A673 (cell line): Measurements from ENCODE around the gene TTLL11. TPM values are rescaled to one million over a fixed set of nuclear protein-coding genes. Genes with fewer than 3 reads are reported as not detected.

ENCODE experiments used
- BruUV-seq: library from RNA; stranded (reverse); fragments of 400-500 nt; replicated peaks from 2 replicates; lab custom pipeline; 2021; lab: Mats Ljungman, UMichigan
- CTCF ChIA-PET: fragments of 300-600 bp; sonication (Branson Sonifier 250); formaldehyde crosslinking; loops from one replicate; lab custom pipeline; 2022; ENCODE audit warnings: antibody characterized with exemption; lab: Charles Lee
- POLR2A ChIA-PET: fragments of 300-600 bp; sonication (Branson Sonifier 250); formaldehyde crosslinking; loops from one replicate; lab custom pipeline; 2022; ENCODE audit warnings: antibody characterized with exemption; ENCODE audit not compliant: low non-redundant PET; lab: Charles Lee
- DNase-seq: peaks from one replicate; pipeline ENCODE4 v3.0.0-alpha.2; 2015; ENCODE audit warnings: low spot score
- H3K27ac ChIP-seq: fragments of 200-600 bp; sonication (generic); 2 replicates; pipeline ENCODE4 v1.5.1; 2016; ENCODE audit warnings: mixed run types, low read depth, mild to moderate bottlenecking, mixed read lengths, antibody characterized with exemption, low read length; ENCODE audit not compliant: poor library complexity, severe bottlenecking
- H3K27me3 ChIP-seq: fragments of 200-600 bp; sonication (generic); replicated peaks from 2 replicates; pipeline ENCODE4 v1.6.1; 2017; ENCODE audit warnings: mixed run types, low read depth, mild to moderate bottlenecking, mixed read lengths, antibody characterized with exemption, low read length; ENCODE audit not compliant: insufficient read depth, poor library complexity
- H3K36me3 ChIP-seq: fragments of 200-600 bp; sonication (generic); 2 replicates; pipeline ENCODE4 v1.6.1; 2016; ENCODE audit warnings: mixed run types, mild to moderate bottlenecking, mixed read lengths, antibody characterized with exemption, low read length; ENCODE audit not compliant: insufficient read depth, poor library complexity, severe bottlenecking
- H3K4me1 ChIP-seq: fragments of 200-600 bp; sonication (generic); 2 replicates; pipeline ENCODE4 v1.6.1; 2017; ENCODE audit warnings: mixed run types, mild to moderate bottlenecking, mixed read lengths, antibody characterized with exemption, low read length; ENCODE audit not compliant: insufficient read depth, poor library complexity, severe bottlenecking
- H3K4me3 ChIP-seq: fragments of 200-600 bp; sonication (generic); 2 replicates; pipeline ENCODE4 v1.5.1; 2016; ENCODE audit warnings: low read depth, mixed run types, mild to moderate bottlenecking, mixed read lengths, low read length; ENCODE audit not compliant: poor library complexity, severe bottlenecking
- H3K9me3 ChIP-seq: fragments of 200-600 bp; sonication (generic); 2 replicates; pipeline ENCODE4 v1.6.1; 2016; ENCODE audit warnings: mixed run types, low read depth, mild to moderate bottlenecking, mixed read lengths, antibody characterized with exemption, low read length; ENCODE audit not compliant: poor library complexity, severe bottlenecking
- EZH2 ChIP-seq: fragments of 200-600 bp; sonication (generic); IDR thresholded peaks from 2 replicates; pipeline ENCODE4 v1.6.1; 2017; ENCODE audit warnings: borderline replicate concordance, low read depth, mild to moderate bottlenecking, mixed read lengths, antibody characterized with exemption, low read length; ENCODE audit not compliant: poor library complexity, severe bottlenecking
- intact Hi-C: fragments of 100-400 bp; cut with micrococcal nuclease; formaldehyde crosslinking; loops from one replicate; pipeline ENCODE4 v1.10.0; 2022; ENCODE audit not compliant: unreplicated experiment
- microRNA-seq: library from miRNA; unstranded; fragments of <30 nt; microRNA quantifications from one replicate; pipeline ENCODE4 v1.2.0, GENCODE V29; 2021
- total RNA-seq: library from RNA; stranded (reverse); gene quantifications from 2 replicates; pipeline ENCODE4 v1.2.3, GENCODE V29; 2021

The TTLL11 gene
- total RNA-seq, 1 experiment from 2014 or later: 3.0 TPM

DNA sequence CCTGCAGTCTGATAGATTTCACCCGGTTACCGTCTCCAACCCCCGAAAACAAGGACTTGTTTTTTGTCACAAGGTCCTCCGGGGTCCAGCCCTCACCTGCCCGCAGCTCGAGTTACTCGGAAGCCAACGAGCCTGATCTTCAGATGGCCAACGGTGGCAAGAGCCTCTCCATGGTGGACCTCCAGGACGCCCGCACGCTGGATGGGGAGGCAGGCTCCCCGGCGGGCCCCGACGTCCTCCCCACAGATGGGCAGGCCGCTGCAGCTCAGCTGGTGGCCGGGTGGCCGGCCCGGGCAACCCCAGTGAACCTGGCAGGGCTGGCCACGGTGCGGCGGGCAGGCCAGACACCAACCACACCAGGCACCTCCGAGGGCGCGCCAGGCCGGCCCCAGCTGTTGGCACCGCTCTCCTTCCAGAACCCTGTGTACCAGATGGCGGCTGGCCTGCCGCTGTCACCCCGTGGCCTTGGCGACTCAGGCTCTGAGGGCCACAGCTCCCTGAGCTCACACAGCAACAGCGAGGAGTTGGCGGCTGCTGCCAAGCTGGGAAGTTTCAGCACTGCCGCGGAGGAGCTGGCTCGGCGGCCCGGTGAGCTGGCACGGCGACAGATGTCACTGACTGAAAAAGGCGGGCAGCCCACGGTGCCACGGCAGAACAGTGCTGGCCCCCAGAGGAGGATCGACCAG, 320.4 kb downstream of the TTLL11 start:
- TF ChIP-seq EZH2: no peak
- no peaks in the 10 kb centered on the region for H3K27me3 ChIP-seq
- H3K9me3 ChIP-seq: no peaks in the 10 kb centered on the region
- BruUV-seq: no TSS peak
- no peak overlapping the region for H3K4me3 ChIP-seq
- intact Hi-C loops: no loop called here
- CTCF ChIA-PET: no interaction called here
- no peaks in the 10 kb centered on the region for H3K4me1 ChIP-seq
- DNase-seq: no peak
- no peak overlapping the region for H3K27ac ChIP-seq
- H3K36me3 ChIP-seq: peaks cover 7% of the 10 kb centered on the region
- POLR2A ChIA-PET: no interaction called here

Small RNA genes lying within 50 kb of the gene (microRNA-seq; reads per million reads assigned to microRNA genes)
- not detected for gene MIR4478

Other genes starting within 250 kb of the TTLL11 start
- 105 and 107 TPM in 2 replicates for gene NDUFA8, start 66.5 kb upstream of the TTLL11 start, total RNA-seq
- gene MORN5, start 66.6 kb upstream of the TTLL11 start, total RNA-seq: not detected in 2 replicates
- gene LHX6, start 135.6 kb upstream of the TTLL11 start, total RNA-seq: not detected in 2 replicates
- 29.3 and 30.8 TPM in 2 replicates for gene RBM18, start 171.5 kb upstream of the TTLL11 start, total RNA-seq
- 35.0 and 44.9 TPM in 2 replicates for gene MRRF, start 171.6 kb upstream of the TTLL11 start, total RNA-seq